Activated T-helper 17 cell treated with anti-CD3 and anti-CD28 coated beads, Interleukin-2, amount 50 U/mL, for 72 hours (primary cell): Measurements from ENCODE around the gene HOXC10. TPM values are rescaled to one million over a fixed set of nuclear protein-coding genes. Genes with fewer than 3 reads are reported as not detected.

Source experiments
- ATAC-seq: fragments of 150-1000 bp; cut with Tn5 transposase; replicated peaks from 2 replicates; pipeline ENCODE4 v1.10.0; 2021; ENCODE audit warnings: mild to moderate bottlenecking, moderate library complexity
- H3K27ac Mint-ChIP-seq: one replicate; pipeline ENCODE4 v1.8.0; 2022; ENCODE audit warnings: mixed read lengths
- H3K27me3 Mint-ChIP-seq: one replicate; pipeline ENCODE4 v1.8.0; 2022; ENCODE audit warnings: mixed read lengths
- H3K36me3 Mint-ChIP-seq: one replicate; pipeline ENCODE4 v1.8.0; 2022; ENCODE audit warnings: low read depth, mild to moderate bottlenecking, mixed read lengths
- H3K4me1 Mint-ChIP-seq: one replicate; pipeline ENCODE4 v1.8.0; 2022; ENCODE audit warnings: mixed read lengths
- H3K4me3 Mint-ChIP-seq: one replicate; pipeline ENCODE4 v1.8.0; 2022; ENCODE audit warnings: mild to moderate bottlenecking, mixed read lengths
- H3K9me3 Mint-ChIP-seq: one replicate; pipeline ENCODE4 v1.8.0; 2022; ENCODE audit warnings: mixed read lengths
- total RNA-seq, 2 donors: library from RNA; stranded (reverse); gene quantifications; one replicate each; pipeline ENCODE4 v1.2.3, GENCODE V29; 2022

HOXC10 gene
- total RNA-seq, 2 donors from 2014 or later: not detected

GRCh38 chr12:53955036-53955775, 29.7 kb upstream of the HOXC10 start:
- Mint-ChIP-seq H3K9me3 (no peaks in the 10 kb centered on the region), H3K27ac (no peak overlapping the region), H3K27me3 (peaks cover 76% of the 10 kb centered on the region), H3K4me1 (peaks cover 10% of the 10 kb centered on the region), H3K4me3 (no peak overlapping the region), H3K36me3 (peaks cover 12% of the 10 kb centered on the region)
- ATAC-seq: no peak

- Mint-ChIP-seq H3K27ac (no peak overlapping the region), H3K4me1 (peaks cover 10% of the 10 kb centered on the region), H3K36me3 (peaks cover 12% of the 10 kb centered on the region), H3K4me3 (no peak overlapping the region), H3K27me3 (peaks cover 76% of the 10 kb centered on the region), H3K9me3 (no peaks in the 10 kb centered on the region)
- no peak for ATAC-seq
Measured at GRCh38 chr12:53955776-53956250, 29.1 kb upstream of the HOXC10 start.

- ATAC-seq: no peak
- H3K27me3 Mint-ChIP-seq: peaks cover 72% of the 10 kb centered on the region
- no peaks in the 10 kb centered on the region for H3K9me3 Mint-ChIP-seq
- H3K4me1 Mint-ChIP-seq: peaks cover 10% of the 10 kb centered on the region
- H3K27ac Mint-ChIP-seq: no peak overlapping the region
- H3K36me3 Mint-ChIP-seq: peaks cover 12% of the 10 kb centered on the region
- no peak overlapping the region for H3K4me3 Mint-ChIP-seq
Measured at GRCh38 chr12:53956251-53956887, 28.6 kb upstream of the HOXC10 start.

DNA sequence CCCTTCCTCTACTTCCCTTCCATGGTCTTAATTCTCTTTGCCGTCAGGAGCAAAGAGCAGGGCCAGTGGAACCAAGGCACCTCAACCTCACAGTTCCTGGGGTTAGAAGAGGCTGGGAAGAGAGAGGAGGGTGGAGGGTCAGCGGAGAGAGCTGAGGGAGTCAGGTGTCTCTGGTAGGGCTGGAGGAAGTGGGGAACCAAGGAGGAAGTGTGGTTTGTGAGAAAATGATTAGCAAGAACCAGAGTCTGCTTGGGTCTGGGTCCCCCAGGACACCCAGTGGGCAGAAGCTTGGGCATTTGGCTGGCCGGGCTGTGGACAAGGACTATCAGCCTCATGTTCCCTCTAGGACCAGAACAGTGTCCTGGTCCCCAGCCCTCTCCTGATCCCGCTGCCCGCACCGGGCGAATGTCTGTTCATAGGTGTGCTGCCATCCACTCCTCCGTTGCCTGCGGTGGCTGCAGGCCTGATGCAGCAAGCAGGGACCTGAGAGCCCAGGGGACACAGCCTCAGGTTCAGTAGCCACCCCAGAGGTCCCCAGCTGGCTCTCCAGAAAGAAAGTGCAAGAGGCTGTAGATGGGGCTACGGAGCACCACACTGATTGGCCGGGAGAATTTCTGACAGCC, 27.9 kb upstream of the HOXC10 start:
- no peaks in the 10 kb centered on the region for H3K9me3 Mint-ChIP-seq
- H3K4me3 Mint-ChIP-seq: no peak overlapping the region
- H3K4me1 Mint-ChIP-seq: peaks cover 10% of the 10 kb centered on the region
- ATAC-seq: no peak
- H3K36me3 Mint-ChIP-seq: peaks cover 12% of the 10 kb centered on the region
- peaks cover 70% of the 10 kb centered on the region for H3K27me3 Mint-ChIP-seq
- no peak overlapping the region for H3K27ac Mint-ChIP-seq

- Mint-ChIP-seq H3K4me1 (peaks cover 10% of the 10 kb centered on the region), H3K27ac (no peak overlapping the region), H3K36me3 (peaks cover 12% of the 10 kb centered on the region)
Measured at GRCh38 chr12:53958128-53958527, 26.8 kb upstream of the HOXC10 start.

GRCh38 chr12:53959314-53959713, 25.6 kb upstream of the HOXC10 start:
- no peak overlapping the region for H3K27ac Mint-ChIP-seq
- peaks cover 15% of the 10 kb centered on the region for H3K4me1 Mint-ChIP-seq
- ATAC-seq: no peak
- H3K36me3 Mint-ChIP-seq: peaks cover 17% of the 10 kb centered on the region
- peaks cover 66% of the 10 kb centered on the region for H3K27me3 Mint-ChIP-seq
- H3K4me3 Mint-ChIP-seq: no peak overlapping the region
- no peaks in the 10 kb centered on the region for H3K9me3 Mint-ChIP-seq

More at GRCh38 chr12:53958128-53958527, 26.8 kb upstream of the HOXC10 start:
- peaks cover 67% of the 10 kb centered on the region for H3K27me3 Mint-ChIP-seq
- no peaks in the 10 kb centered on the region for H3K9me3 Mint-ChIP-seq
- no peak overlapping the region for H3K4me3 Mint-ChIP-seq
- ATAC-seq: no peak

- Mint-ChIP-seq H3K27ac (no peak overlapping the region), H3K4me1 (peaks cover 21% of the 10 kb centered on the region), H3K9me3 (no peaks in the 10 kb centered on the region), H3K4me3 (no peak overlapping the region), H3K27me3 (peaks cover 75% of the 10 kb centered on the region), H3K36me3 (peaks cover 22% of the 10 kb centered on the region)
- ATAC-seq: no peak
Measured at GRCh38 chr12:53960187-53961024, 24.5 kb upstream of the HOXC10 start.

GRCh38 chr12:53961025-53961761, 23.8 kb upstream of the HOXC10 start:
- Mint-ChIP-seq H3K9me3 (no peaks in the 10 kb centered on the region), H3K4me3 (no peak overlapping the region), H3K4me1 (peaks cover 19% of the 10 kb centered on the region), H3K27ac (no peak overlapping the region), H3K36me3 (peaks cover 19% of the 10 kb centered on the region), H3K27me3 (peaks cover 75% of the 10 kb centered on the region)
- ATAC-seq: no peak

GRCh38 chr12:53963005-53963404, 21.9 kb upstream of the HOXC10 start:
- H3K4me3 Mint-ChIP-seq: no peak overlapping the region
- no peaks in the 10 kb centered on the region for H3K9me3 Mint-ChIP-seq
- no peak for ATAC-seq
- peaks cover 19% of the 10 kb centered on the region for H3K36me3 Mint-ChIP-seq
- H3K4me1 Mint-ChIP-seq: peaks cover 18% of the 10 kb centered on the region
- peaks cover 77% of the 10 kb centered on the region for H3K27me3 Mint-ChIP-seq
- no peak overlapping the region for H3K27ac Mint-ChIP-seq

GRCh38 chr12:53963434-53964314, 21.3 kb upstream of the HOXC10 start:
- Mint-ChIP-seq H3K27ac (no peak overlapping the region), H3K9me3 (no peaks in the 10 kb centered on the region)

GRCh38 chr12:53964315-53964713, 20.6 kb upstream of the HOXC10 start:
- no peak overlapping the region for H3K27ac Mint-ChIP-seq
- peaks cover 76% of the 10 kb centered on the region for H3K27me3 Mint-ChIP-seq
- H3K4me1 Mint-ChIP-seq: peaks cover 15% of the 10 kb centered on the region
- no peaks in the 10 kb centered on the region for H3K9me3 Mint-ChIP-seq
- H3K4me3 Mint-ChIP-seq: no peak overlapping the region
- H3K36me3 Mint-ChIP-seq: peaks cover 13% of the 10 kb centered on the region
- no peak for ATAC-seq

More at GRCh38 chr12:53963434-53964314, 21.3 kb upstream of the HOXC10 start:
- Mint-ChIP-seq H3K4me3 (no peak overlapping the region), H3K36me3 (peaks cover 13% of the 10 kb centered on the region), H3K27me3 (peaks cover 77% of the 10 kb centered on the region), H3K4me1 (peaks cover 15% of the 10 kb centered on the region)
- ATAC-seq: no peak

- H3K4me1 Mint-ChIP-seq: peaks cover 15% of the 10 kb centered on the region
- H3K36me3 Mint-ChIP-seq: peaks cover 13% of the 10 kb centered on the region
- H3K9me3 Mint-ChIP-seq: no peaks in the 10 kb centered on the region
- no peak for ATAC-seq
- H3K27me3 Mint-ChIP-seq: peaks cover 73% of the 10 kb centered on the region
- H3K4me3 Mint-ChIP-seq: peak overlapping the region; percentile 13
- no peak overlapping the region for H3K27ac Mint-ChIP-seq
Measured at GRCh38 chr12:53965281-53966084, 19.5 kb upstream of the HOXC10 start.
